Thyroid gland (tissue), 4 donors: ENCODE measurements around the gene ZBTB16. TPM values are rescaled to one million over a fixed set of nuclear protein-coding genes. Genes with fewer than 3 reads are reported as not detected.

Experiments
- DNase-seq, 2 donors: peaks; one replicate each; pipeline ENCODE4 v3.0.0-alpha.2; 2019
- H3K27ac ChIP-seq, 3 donors: fragments of 200-600 bp; sonication (generic); 1 replicate in 2 of 3; 2 replicates in 1 of 3; pipeline ENCODE4 v1.5.1; 2016 to 2019; ENCODE audit warnings: mild to moderate bottlenecking in 1 of 3, moderate library complexity in 1 of 3
- H3K27me3 ChIP-seq: fragments of 200-600 bp; sonication (generic); one replicate; pipeline ENCODE4 v1.5.1; 2019
- H3K36me3 ChIP-seq, 2 donors: fragments of 200-600 bp; sonication (generic); one replicate each; pipeline ENCODE4 v1.5.1; 2016 to 2019
- H3K4me1 ChIP-seq, 2 donors: fragments of 200-600 bp; sonication (generic); one replicate each; pipeline ENCODE4 v1.5.1; 2017 to 2019
- H3K4me3 ChIP-seq, 3 donors: fragments of 200-600 bp; sonication (generic); replicated peaks in 1 of 3; 1 replicate in 2 of 3; 2 replicates in 1 of 3; pipeline ENCODE4 v1.5.1; 2016; ENCODE audit warnings: mild to moderate bottlenecking in 1 of 3
- H3K9me3 ChIP-seq: fragments of 200-600 bp; sonication (generic); one replicate; pipeline ENCODE4 v1.5.1; 2017
- POLR2A ChIP-seq, 2 donors: fragments of 450-650 bp; IDR thresholded peaks; one replicate each; pipeline ENCODE4 v1.6.1; 2017; ENCODE audit warnings: antibody characterized with exemption in 2 of 2, mild to moderate bottlenecking in 2 of 2, moderate library complexity in 1 of 2
- WGBS, 2 donors: methylation state at CpG; one replicate each; pipeline ENCODE4 v1.1.5; 2017; 5-methylcytosine and 5-hydroxymethylcytosine counted together
- intact Hi-C: fragments of 100-400 bp; cut with DNase I; formaldehyde crosslinking; loops from one replicate; pipeline ENCODE4 v1.15.1; 2023
- total RNA-seq, 4 donors: library from RNA; depleted of rRNA; stranded (reverse); fragments of >200 nt; gene quantifications; one replicate each; pipeline ENCODE4 v1.2.3, GENCODE V29; 2016
- TF ChIP-seq, protein P1 (sequence below), 6 experiments: fragments of 200-600 bp in 3 of 6; fragments of 450-650 bp in 3 of 6; sonication (generic) in 3 of 6; IDR thresholded peaks; one replicate each; pipeline ENCODE4 v1.5.1; 2016 to 2019; ENCODE audit warnings: antibody characterized with exemption in 6 of 6, mild to moderate bottlenecking in 2 of 6, inconsistent platforms in 1 of 6, moderate library complexity in 1 of 6

Gene ZBTB16
- total RNA-seq, 4 donors from 2014 or later, result 157 to 385 (median 177) TPM

DNA sequence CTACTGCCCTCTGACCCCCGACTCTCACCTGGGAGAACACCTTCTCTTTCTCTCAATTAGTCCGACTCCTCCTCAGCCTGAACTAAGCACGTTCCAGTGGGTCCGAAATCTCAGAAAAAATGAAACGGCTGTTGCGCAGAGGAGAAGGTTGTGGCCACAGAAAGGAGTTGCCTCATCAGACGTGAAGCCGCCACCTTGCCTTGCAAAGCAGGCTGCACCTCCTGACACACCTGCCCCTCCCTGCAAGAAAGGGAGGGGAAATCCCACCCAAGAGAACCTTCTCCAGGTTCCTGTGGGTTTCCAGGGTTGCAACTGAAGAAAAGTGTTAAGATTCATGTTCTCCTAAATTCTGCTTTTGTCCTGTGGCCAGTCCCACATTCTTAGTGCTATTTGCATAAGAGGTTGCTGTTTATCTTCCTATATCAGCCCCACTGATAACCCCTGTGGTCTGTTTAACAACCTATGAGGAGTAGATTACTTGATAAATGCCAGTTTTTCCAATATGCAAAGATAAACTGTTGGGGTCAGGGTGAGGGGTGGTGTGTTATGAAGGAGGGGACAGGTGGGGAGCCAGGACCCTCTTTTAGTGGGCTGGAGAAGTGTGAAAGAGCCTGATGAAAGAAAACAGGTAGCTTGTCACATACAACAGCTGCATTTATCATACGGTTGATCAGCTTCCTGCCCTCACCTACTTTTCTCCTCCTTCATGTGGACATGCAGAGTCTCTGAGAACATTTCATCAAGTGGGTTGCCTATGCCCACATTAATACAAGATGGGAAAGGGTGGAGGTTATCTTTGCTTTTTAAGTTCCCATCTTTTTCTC lies 18.2 kb downstream of the ZBTB16 start:
- Histone ChIP-seq H3K36me3 (peaks cover 15 to 26% of the 10 kb centered on the region in 2 donors), H3K27me3 (no peaks in the 10 kb centered on the region), H3K9me3 (no peaks in the 10 kb centered on the region), H3K27ac (peak overlapping the region; percentile 92 to 97 (median 97)), H3K4me1 (peaks cover 94 to 99% of the 10 kb centered on the region in 2 donors), H3K4me3 (no peak overlapping the region)
- TF ChIP-seq, protein P1, sequence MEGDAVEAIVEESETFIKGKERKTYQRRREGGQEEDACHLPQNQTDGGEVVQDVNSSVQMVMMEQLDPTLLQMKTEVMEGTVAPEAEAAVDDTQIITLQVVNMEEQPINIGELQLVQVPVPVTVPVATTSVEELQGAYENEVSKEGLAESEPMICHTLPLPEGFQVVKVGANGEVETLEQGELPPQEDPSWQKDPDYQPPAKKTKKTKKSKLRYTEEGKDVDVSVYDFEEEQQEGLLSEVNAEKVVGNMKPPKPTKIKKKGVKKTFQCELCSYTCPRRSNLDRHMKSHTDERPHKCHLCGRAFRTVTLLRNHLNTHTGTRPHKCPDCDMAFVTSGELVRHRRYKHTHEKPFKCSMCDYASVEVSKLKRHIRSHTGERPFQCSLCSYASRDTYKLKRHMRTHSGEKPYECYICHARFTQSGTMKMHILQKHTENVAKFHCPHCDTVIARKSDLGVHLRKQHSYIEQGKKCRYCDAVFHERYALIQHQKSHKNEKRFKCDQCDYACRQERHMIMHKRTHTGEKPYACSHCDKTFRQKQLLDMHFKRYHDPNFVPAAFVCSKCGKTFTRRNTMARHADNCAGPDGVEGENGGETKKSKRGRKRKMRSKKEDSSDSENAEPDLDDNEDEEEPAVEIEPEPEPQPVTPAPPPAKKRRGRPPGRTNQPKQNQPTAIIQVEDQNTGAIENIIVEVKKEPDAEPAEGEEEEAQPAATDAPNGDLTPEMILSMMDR (IDR thresholded peaks at IDR 0.05), result no peak
- no peak for TF ChIP-seq POLR2A (IDR thresholded peaks at IDR 0.05)
- DNase-seq, result no peak
- intact Hi-C loops, result no loop called here
- 83 to 84% methylated on average over 9 of the region's 9 CpGs for WGBS, 2 donors

DNA sequence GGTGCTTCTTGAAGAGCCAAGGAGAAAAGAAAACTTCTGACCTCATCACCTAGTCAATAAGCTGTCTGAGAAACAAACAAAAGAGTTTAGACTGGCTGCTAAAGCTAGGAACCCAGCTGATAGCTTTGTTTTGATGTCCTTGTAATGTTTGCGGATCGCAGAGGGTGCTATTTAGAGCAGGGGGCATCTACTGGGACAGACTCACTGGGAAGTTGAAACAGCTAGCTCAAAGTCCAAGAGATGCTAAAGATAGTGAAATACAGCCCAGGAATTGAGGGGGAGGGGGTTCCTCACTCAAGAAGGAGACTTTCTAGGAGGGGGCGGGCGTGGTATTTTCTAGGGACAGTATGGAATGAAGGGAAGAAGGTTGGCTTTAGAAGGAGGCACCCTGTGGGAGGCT lies 18.9 kb downstream of the ZBTB16 start:
- intact Hi-C loops, result no loop called here

DNA sequence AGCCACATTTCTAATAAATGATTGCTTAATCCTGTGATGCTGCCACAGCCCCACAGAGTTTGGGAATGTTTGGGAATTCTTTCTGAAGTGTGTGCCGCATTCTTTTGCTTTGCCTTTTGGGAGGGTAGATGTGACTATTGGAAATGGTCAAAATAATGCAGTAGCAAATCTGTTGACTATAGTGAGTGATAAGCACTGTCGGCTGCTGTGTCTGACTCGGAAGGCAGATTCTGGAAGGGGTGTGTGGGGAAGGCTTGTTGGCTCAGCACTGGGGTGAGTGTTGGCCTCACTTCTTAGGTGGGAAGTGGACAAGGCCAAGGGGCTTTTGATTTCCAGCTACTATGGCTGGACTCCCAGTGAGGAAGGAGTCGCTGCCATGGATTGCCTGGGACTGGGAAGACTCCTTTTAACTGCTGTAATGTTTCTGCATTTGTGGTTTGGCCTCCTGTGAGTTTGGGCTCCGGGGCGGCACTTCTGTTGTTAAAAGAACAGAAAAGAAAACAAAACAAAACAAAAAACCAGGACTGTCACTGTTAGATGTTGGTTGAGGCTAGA lies 20.1 kb downstream of the ZBTB16 start:
- intact Hi-C loops, result no loop called here
- peaks cover 98 to 100% of the 10 kb centered on the region in 2 donors for H3K4me1 ChIP-seq
- H3K36me3 ChIP-seq, result peaks cover 15 to 28% of the 10 kb centered on the region in 2 donors
- H3K9me3 ChIP-seq, result no peaks in the 10 kb centered on the region
- 40 to 43% methylated on average over 6 of the region's 6 CpGs for WGBS, 2 donors
- peak in 1 of 2 donors; percentile 31 for DNase-seq
- H3K27ac ChIP-seq, result peak overlapping the region; percentile 92 to 97 (median 97)
- H3K27me3 ChIP-seq, result no peaks in the 10 kb centered on the region
- H3K4me3 ChIP-seq, result no peak overlapping the region
- TF ChIP-seq, protein P1 (IDR thresholded peaks at IDR 0.05), result no peak
- TF ChIP-seq POLR2A (IDR thresholded peaks at IDR 0.05), result no peak

More for the DNA sequence above, 18.9 kb downstream of the ZBTB16 start:
- peaks cover 97 to 100% of the 10 kb centered on the region in 2 donors for H3K4me1 ChIP-seq
- H3K27ac ChIP-seq, result peak overlapping the region; percentile 92 to 97 (median 97)
- peaks cover 22 to 30% of the 10 kb centered on the region in 2 donors for H3K36me3 ChIP-seq
- DNase-seq, result no peak
- no peak overlapping the region for H3K4me3 ChIP-seq
- no peaks in the 10 kb centered on the region for H3K27me3 ChIP-seq
- TF ChIP-seq POLR2A (IDR thresholded peaks at IDR 0.05), result peak in 1 of 2 donors; percentile 36
- TF ChIP-seq, protein P1 (IDR thresholded peaks at IDR 0.05), result no peak
- whole genome bisulfite sequencing, 2 donors, result 71 to 73% methylated on average over 4 of the region's 4 CpGs
- no peaks in the 10 kb centered on the region for H3K9me3 ChIP-seq

DNA sequence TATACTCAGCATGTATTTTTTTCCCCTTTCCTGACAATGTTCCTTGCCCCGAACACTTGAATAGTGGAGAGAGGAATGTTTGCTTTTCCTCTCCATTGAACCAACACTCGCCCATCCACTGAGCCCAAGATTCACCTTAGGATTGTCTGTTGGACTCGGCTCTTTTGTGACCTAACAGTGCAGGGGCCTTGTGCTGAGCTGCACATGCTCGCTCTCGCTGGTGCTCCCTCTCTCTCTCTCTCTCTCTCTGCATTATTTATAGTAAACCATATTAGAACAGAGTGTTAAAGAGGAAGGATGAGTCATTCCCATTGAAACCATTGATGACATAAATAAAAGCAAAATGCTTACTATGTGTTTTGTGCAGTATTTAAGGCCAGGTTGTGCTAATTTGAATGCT lies 20.7 kb downstream of the ZBTB16 start:
- Histone ChIP-seq H3K4me3 (no peak overlapping the region), H3K36me3 (peaks cover 15 to 28% of the 10 kb centered on the region in 2 donors), H3K4me1 (peaks cover 98 to 100% of the 10 kb centered on the region in 2 donors), H3K9me3 (no peaks in the 10 kb centered on the region), H3K27me3 (no peaks in the 10 kb centered on the region), H3K27ac (peak overlapping the region; percentile 92 to 97 (median 97))
- TF ChIP-seq, protein P1 (IDR thresholded peaks at IDR 0.05), result no peak
- TF ChIP-seq POLR2A (IDR thresholded peaks at IDR 0.05), result peak in 1 of 2 donors; percentile 34
- DNase-seq, result peak; percentile 67 to 73
- WGBS, 2 donors, result 6 to 14% methylated on average over 5 of the region's 5 CpGs
- intact Hi-C loops, result no loop called here

DNA sequence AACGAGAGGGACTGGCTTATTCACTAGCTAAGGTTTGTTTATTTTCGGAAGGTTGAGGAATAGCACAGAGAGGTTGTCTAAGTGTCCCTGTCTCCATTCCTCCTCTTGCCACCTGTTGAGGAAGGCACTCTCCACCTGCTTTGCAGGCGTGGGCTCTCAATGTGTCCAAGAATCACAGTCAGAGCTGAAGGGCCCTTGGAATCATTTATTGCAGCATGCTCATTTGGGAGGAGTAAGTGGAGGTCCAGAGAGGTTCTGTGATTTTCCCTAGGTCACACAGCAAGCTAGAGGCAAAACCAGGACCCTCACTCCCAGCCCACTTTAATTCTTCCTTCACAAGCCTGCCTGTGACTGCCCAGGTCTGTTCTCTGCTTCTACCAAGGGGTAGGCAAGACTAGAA lies 21.3 kb downstream of the ZBTB16 start:
- TF ChIP-seq POLR2A (IDR thresholded peaks at IDR 0.05), result peak in 1 of 2 donors; percentile 26
- TF ChIP-seq, protein P1 (IDR thresholded peaks at IDR 0.05), result no peak
- WGBS, 2 donors, result 44% methylated on average over 3 of the region's 3 CpGs
- Histone ChIP-seq H3K9me3 (no peaks in the 10 kb centered on the region), H3K27ac (peak overlapping the region; percentile 92 to 97 (median 97)), H3K27me3 (no peaks in the 10 kb centered on the region), H3K4me1 (peaks cover 98 to 100% of the 10 kb centered on the region in 2 donors), H3K36me3 (peaks cover 14 to 28% of the 10 kb centered on the region in 2 donors), H3K4me3 (no peak overlapping the region)
- intact Hi-C loops, result no loop called here
- DNase-seq, result peak; percentile 65 to 66
